HG03558 (cell line): ENCODE data around the gene ROR1.
"Not testable (repeated sequence)": the region's sequence is repeated elsewhere in the genome, so short reads cannot be mapped to it uniquely, and the experiment has no call there.

Experiments used
- ATAC-seq: cut with Tn5 transposase; IDR thresholded peaks from one replicate; pipeline ENCODE4 v1.9.1; 2021; ENCODE audit warnings: moderate number of reproducible peaks; ENCODE audit not compliant: unreplicated experiment; ENCODE audit errors: extremely low read depth

The ROR1 gene

DNA sequence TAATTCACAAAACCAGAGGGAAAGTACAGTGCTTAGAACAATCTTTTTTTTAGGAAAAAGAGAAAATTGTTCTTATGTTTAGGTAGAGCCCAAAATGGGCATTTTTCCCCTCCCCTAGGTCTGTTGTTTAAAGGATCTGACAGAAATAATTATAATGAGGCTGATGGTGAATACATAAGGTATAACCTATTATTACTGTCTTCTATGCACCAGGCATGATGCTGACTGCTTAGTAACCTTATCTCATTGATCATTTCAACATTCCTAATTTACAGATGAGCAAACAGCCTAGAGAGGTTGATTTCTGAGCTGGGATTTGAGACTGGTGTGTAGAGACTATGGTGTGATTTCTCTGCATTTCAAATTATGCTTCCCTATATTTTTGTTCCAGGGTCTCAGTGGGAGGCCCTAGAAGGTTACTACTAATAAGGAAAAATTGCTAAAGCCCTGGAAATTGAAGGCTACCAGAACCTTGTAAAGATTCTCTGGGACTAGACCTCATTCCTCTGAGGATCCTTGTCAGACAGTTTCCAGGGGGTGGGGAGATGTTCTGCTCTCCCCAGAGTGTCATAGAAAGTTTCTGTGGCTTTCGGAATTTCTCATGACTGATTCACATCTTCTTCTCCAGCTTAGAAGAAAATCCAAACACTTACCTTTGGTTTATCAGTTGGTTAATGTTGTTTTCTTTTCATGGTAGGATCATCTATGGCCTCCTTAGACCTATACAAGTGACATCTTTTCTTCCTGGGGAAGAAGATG, 44.9 kb downstream of the ROR1 start:
- ATAC-seq = no peak

DNA sequence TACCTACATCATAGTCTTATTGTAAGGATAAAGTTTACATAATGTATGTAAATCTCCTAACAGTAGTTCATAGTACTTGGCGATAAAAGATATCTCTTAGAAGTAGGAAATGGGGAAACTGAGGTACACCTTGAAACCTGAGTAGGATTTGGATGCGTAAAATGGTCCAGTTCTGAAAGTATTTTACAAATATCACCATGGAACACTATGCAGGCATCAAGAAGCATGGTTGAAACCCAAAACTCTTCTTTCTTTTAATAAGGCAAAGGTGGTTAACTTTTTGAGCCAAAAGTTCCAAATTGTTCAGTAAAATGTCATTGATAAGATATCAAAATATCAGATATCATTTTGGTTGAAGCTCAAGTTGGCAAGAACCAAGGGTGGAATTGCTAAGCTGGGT, 46.0 kb downstream of the ROR1 start:
- ATAC-seq = no peak

DNA sequence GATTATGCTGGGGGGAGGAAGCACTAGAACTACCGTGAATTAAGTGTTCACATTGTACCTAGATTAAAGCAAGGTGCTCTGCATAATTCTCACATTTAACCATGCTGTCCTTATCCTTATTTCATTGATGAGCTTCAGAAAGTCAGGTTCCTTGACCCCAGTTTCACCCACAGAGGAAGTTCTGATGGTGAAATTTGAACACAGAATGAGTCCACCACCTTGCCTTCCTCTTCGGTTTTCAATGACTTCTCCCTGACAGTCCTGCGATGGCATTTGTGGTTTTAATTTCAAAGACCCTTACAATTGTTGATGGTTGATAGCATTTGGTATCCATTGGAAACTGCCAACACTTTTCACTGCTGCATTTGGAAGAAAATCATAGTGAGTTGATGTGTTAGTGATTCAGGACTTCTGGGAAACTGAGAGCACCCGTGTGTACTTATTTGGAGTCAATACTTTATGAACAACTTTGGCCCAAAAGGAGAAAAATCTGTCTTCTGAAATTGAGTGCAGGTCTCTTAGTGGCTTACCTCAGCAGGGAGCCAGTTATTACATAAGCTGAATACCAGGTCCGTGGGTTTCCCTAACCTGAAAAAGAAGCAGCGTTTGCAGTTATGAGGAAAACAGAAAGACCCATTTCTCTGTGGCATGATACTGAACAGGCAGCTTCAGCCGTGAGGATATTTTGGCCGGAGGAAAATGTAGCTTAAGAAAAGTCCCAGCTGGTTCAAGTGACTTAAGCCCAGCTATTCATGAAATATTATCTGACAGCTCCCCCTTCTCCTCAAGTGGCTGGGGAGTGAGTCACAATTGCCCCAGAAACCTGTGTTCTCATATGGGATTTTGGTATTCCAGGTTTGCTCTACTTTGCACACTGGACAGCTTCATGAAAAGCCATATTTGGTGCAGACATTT, 47.5 kb downstream of the ROR1 start:
- ATAC-seq = no peak

DNA sequence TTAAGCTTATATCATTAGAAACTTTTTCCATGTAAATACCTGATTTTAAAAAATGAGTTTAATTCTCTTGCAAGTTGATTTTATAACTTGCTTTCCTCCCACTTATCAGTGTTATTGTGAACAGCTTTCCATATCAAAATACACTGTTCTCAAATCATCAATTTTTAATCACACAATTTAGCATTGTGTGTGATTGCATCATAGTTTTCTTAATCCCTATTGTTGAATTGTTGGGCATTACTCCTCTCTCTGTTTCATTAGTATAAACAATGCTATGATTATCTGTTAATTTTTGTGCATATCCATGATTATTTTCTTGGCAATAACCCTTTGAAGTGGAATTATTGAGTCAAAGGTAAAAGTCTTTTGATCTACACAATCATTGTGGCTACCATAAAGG, 48.7 kb downstream of the ROR1 start:
- no peak for ATAC-seq

DNA sequence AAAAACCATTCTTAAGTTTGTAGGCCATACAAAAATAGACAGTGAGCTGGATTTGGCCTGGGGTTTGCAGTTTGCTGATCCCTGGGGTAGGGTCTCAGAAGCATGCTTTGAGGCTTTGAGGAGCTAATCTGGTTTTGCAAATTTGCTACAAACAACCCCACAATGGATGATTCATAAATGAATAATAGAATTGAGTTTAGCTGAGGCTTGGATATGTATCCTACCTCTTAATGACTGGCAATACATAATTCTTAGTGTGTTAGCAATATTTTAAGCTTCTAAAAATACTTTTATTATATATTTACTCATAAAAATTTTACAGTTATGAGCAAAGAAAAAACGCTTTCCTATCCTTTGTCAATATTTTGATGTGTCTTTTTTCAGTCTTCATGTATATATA, 50.6 kb downstream of the ROR1 start:
- no peak for ATAC-seq

DNA sequence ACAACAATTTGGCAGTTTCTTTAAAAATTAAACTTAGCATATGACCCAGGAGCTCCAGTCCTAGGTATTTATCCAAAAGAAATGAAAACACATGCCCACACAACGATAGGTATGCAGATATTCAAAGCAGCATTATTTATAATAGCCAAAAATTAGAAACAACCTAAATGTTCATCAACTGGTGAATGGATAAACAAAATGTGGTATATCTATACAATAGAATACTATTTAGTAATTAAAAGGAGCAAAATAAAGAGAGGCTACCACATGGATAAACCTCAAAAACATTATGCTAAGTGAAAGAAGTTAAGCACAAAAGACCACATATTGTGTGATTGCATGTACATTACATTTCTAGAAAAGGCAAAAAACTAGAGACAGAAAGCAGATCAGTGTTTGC, 51.3 kb downstream of the ROR1 start:
- no peak for ATAC-seq

DNA sequence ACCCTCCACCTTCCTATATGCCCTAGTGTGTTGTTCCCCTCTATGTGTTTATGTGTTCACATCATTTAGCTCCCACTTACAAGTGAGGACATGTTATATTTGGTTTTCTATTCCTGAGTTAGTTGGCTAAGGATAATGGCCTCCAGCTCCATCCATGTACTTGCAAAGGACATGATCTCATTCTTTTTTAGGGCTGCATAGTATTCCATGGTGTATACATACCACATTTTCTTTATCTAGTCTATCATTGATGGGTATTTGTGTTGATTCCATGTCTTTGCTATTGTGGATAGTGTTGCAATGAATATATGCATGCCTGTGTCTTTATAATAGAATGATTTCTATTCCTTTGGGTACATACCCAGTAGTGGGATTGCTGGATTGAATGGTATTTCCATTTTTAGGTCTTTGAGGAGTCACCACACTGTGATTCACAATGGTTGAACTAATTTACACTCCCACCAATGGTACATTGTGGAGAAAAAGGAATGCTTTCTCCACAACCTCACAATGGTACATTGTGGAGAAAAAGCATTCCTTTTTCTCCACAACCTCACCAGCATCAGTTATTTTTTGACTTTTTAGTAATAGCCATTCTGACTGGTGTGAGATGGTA, 52.5 kb downstream of the ROR1 start:
- not testable (repeated sequence) for ATAC-seq

DNA sequence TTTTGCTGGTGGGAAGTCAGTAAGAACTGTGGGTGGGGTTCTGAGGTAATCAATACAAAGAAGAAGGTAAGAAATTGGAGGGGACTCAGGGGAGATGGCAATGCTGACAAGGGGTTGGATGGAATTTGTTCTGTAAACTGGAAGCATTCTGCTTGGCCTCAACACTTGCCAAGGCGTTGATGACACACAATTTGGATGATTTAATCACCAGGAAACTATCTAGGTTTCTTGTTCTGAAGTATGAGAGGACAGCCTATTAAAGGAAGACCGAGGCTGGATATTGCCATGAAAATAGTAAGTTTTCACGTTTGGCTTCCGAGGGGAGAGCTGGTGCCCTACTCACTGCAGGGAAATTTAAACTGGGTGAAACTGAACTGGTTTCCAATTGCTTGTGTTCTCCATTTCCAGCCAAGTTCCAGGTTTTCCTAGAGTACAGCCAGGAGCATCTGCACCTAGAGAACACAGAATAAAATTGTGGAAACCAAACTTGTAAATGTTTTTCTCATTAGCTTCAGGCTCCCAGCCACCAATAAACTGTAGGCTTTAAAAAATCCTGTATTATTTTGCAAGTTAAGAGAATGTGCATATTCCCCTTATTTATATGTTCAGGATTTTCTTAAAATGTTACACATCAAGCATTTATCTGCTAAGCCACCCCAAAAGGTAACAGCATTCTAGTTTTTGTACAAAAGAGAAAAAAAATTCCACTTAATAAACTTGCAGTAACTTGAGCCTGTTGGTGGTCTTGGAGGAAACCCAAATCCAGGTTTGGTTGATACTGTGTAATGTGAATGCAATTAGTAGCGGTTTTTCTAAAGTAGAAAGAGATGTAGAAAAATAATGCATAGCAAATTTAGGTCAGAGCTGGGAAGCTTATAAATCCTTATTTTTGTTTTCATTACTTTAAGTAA, 53.8 kb downstream of the ROR1 start:
- no peak for ATAC-seq

DNA sequence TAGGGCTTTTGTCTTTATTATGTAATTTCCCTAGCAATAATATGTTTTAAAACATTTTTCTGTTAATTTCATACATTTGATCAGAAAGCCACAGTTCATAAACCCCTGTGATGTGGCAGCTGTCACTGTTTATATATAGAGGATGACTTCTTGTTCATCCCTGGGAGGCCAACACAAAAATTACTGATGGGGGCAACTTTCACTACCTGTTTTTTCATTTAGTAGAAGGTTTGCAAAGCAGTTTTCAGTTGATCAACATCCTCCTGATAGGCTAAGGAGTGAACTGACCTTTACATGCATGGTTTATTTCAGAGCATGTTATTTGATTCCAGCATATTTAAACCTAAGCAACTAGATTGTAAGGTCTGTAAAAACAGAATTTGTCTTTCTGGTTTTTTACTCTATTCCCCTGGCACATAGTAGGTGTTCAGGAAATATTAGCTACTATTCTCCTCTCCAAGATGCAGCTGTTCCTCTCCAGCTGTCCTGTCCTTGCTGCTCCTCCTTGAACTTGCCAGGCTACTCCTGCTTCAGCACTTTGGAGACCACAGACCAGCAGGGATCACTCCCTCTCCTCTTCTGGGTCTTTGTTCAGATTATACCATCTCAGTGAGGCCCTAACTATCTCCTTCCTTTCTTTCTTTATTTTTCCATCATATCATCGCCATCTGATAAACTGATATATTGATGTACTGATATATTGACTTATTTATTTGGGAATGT, 54.7 kb downstream of the ROR1 start:
- peak; percentile 71 for ATAC-seq

DNA sequence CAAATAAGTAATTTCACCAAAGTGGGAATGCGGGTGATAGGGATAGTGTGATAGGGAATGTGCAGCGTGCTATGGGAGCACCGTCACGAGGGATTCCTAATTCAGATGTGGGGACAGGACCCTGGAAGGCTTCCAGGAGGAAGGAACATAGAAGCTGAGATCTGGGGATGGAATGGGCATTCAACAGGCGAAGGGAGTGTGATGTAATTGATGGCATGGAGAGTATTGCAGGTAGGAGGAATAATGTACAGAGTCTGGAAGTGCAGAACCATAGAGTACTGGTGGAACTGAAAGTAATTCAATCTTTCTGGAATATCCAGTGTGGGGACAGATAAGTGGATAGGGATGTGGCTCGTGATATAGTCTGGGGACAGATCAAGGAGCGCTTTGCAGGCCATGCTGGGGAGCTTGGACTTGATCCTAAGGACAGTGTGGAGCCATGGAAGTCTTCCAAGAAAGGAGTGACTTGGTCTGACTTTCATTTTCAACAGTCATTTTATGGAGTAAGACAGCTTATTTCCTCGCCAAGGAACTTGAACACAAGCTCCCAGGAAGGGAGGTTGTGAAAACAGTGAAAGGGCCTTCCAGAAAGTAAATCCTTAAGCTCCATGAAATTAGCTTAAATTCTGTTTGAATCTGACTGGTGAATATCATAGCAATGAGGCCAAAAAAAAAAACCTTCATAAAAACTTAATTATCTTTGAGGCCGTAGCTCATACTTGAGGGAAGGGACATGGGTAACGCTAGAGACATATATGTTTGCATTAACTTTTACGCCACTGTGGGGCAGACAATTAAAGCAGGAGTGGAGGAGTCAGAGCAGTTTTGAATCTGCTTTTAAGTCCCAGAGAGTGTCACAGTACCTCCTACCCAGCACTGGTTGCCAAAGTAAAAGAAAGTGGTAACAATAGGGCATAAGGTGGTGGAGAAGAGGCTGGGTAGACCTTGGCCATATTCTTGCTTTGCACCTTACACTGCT, 55.8 kb downstream of the ROR1 start:
- ATAC-seq = no peak

DNA sequence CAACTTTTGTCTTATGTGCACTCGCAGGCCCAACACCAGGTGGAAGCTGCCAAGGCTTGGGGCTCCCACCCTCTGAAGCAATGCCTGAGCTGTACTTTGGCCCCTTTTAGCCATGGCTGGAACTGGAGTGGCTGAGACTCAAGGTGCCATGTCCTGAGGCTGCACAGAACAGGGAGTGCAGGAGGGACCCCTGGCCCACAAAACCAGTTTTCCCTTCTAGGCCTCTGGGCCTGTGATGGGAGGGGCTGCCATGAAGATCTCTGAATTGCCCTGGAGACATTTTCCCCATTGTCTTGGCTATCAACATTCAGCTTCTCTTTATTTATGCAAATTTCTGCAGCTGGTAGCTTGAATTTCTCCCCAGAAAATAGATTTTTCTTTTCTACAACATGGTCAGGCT, 57.6 kb downstream of the ROR1 start:
- ATAC-seq = no peak

DNA sequence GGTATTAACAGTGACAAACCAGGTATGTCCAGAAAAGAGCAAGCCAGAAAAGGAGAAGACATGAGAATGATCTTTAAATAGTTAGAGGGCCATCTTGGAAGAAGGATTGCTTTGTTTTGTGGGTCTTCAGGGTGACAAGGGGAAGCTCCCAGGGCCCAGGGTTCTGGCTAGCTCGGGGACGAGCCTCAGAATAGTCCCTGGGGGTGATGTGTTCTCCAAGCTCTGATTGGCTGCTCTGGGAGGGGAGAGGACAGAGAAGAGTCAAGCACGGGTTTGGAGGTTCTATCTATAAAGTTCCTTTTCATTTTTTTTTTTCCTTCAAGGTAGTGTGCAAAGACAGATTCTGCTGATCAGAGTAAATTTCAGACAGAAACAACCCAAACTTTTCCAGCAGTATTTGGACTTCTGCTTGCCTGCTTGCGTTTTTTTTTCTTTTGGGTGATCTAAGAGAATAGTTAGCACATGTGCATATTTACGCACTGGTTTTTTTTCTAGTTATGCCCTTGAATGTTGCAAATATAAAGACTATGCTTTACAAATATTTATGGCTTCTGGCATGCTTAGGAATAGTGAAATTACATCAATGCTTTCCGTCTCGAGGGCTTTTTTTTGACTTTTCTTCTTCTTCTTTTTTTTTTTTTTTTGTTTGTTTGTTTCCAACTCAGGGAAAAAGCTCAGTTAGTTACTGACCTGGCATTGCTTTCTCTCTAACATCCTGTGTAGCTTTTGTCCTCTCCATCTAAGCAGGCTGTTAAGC, 59.7 kb downstream of the ROR1 start:
- no peak for ATAC-seq

DNA sequence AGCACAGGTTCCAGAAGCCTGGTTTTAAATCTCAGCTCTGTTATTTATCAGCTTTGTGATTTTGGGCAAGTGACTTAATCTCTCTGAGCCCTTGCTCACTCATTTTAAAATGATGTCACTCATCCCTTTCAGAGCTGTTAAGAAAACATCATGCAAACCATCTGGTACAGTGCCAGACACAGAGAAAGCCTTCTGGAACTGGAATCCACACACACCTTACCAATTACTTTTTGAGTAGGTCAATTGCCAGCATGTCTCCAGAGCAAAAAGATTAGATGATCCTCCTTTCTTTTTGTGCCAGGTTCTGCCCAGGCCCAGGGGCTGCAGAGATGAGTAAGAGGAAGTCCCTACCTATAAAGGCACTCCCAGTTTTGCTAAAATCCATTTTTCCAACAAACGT, 61.3 kb downstream of the ROR1 start:
- ATAC-seq = no peak

DNA sequence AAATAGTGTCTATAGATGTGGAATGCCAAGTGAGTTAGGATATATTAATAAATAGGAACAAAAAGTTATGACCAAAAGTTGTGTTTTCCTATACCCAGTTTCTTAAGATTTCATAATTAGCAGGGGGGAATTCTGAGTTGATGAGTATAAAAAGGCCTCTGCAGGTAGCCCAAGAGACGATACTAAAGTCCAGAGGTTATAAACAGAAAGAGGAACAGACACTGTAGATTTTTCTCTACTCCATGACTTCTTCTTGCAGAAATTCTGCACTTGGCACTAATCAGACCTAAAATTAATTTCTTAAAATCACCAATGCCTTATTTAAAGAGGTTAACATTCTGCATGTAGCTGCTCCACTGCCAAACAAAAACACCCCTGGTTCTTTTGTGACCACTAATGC, 62.6 kb downstream of the ROR1 start:
- ATAC-seq = no peak

DNA sequence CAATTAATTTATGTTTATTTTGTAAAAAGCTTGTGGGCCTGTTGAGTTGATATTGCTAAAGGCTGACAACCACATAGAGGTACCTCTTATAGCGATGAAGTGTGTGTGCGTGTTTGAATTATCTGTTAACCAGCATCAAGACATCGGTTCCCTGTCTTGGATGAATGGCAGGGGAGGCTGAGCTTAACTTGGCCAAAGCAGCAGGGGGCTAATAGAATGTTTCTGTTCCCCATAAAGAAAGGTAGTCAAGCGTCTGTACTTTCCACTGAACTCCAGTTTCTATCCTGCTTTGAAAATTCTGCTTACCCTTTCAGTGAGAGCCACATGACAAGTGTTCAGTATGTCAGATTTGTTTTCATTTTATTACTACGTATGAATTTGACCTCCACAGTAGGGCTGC, 63.0 kb downstream of the ROR1 start:
- no peak for ATAC-seq

DNA sequence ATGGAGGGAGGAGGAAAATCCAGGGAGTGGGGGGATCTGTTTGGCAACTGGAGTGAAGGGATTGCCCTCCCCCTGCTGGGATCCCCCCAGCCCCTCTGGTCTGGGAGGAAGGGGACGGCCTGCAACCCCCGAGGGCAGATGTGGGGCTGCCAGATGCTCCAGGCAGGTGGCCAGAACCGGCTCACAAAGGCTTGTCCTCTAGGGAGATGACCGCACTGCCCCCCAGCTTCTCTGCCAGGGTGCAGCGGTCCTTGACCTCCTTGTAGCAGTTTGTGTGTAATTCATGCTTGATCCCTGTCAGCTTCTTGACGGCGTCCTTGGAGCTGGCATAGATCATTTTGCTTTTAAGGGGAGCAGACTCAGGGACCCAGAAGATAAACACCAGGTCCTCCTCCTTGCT, 69.2 kb downstream of the ROR1 start:
- ATAC-seq = no peak

DNA sequence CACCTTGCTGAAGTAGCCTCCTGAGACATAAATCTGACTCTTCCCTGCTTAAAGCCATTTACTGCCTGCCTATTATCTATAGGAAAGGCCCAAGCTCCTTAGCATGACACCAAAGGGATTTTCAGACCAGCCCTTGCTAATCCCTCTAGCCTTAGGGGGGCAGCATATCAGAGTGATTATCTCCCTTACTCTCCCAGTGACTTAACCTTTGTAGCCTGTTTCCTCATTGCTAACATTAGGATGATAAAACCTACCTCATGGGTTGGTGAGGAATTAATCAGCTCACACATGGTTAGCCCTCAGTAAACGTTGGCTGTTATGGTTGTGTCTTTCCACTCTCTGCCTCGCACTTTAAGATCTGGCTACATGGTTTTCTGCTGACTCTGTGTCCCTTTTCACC, 70.1 kb downstream of the ROR1 start:
- ATAC-seq = no peak

DNA sequence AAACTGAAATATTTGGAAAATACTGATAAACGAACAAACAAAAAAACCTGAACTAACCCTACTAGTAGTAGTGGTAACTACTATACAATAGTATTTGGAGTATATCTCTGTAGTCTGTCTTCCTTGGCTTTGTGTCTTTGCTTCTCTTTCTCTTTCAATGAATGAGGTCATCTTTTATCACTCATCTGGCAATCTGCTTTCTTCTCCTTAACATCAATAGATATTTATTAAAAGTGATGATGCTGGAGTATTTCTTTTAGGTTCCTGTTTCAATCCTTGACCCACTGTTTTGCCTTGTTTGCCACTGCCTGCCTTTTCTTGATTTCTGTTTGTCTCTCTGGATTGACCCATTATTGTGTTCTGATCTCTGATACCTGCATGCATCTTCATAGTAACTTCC, 71.5 kb downstream of the ROR1 start:
- ATAC-seq = no peak
